ENCODE measurements around the gene MCF2L2.

GRCh38 chr3:183230826-183231225, 197.6 kb downstream of the MCF2L2 start:
- TF ChIP-seq POLR2A (IDR thresholded peaks at IDR 0.05; ENCODE audit: low read depth, low read length) (no peak), TAF1 (IDR thresholded peaks at IDR 0.05; ENCODE audit: borderline replicate concordance, low read depth, low read length) (no peak), POLR2AphosphoS5 (IDR thresholded peaks at IDR 0.05; ENCODE audit: low read depth, low read length) (no peak)
